GM21367 (cell line): ENCODE measurements around the gene SPHKAP.
A peak's percentile ranks its signal among the peaks of the same experiment; 100 is the strongest.
"Not testable (repeated sequence)": the region's sequence is repeated elsewhere in the genome, so short reads cannot be mapped to it uniquely, and the experiment has no call there.

Source experiments
- ATAC-seq: cut with Tn5 transposase; IDR thresholded peaks from one replicate; pipeline ENCODE4 v1.9.1; 2021; ENCODE audit not compliant: unreplicated experiment

The SPHKAP gene

DNA sequence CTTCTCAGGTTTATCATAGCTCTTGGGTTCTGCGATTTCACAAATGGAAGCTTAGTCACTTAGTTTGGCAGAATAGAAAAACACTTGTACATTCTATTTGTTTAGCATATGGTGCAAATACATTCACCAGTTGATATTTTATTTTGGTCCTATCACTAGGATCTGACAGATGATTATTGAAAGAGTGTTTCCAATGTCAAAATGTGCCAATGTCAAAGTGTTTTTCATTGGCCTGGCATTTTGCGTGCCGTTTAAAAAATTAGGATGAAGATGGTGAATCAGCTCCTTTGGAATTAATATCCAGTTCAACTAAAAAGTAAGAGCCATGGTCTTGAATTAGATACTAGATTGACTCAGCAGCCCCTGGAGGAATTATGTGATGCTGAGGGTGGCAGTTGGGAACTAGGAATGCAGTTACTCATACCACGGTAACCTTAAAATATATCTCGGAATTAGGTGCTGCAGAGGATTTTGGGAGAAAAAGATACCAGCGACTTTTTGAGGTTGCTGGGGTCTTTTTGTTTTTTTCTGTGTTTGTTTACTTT lies 87.0 kb downstream of the SPHKAP start:
- ATAC-seq, result no peak

DNA sequence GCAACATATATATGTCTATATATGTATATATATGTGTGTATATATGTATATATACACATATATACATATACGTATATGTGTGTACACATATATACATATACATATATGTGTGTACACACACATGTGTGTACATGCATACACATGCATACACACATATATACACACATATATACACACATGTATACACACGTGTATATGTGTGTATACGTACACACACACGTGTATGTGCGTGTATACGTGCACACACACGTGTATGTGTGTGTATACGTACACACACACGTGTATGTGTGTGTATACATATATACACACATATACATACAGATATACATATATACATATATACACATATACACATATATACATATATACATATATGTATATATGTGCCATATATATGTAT lies 89.4 kb downstream of the SPHKAP start:
- no peak for ATAC-seq

DNA sequence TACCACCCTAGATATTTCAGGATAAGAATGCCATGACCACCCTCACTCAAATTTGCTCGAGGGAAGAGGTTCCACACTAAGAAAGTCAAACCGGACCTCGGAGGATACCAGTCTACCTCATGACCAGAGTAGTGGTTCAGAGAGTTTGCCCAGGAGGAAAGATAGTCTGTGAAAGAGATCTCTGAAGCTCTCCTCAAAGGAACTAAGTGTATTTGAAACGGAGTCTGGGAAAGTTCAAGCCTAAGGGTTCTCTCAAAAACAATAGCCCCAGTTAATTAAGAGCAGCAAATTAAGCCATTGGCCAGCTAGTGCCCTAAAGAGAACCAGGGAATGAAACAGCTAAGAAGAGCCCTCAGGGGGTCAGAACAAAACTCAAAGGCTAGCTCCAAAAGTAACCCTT lies 94.9 kb downstream of the SPHKAP start:
- no peak for ATAC-seq

DNA sequence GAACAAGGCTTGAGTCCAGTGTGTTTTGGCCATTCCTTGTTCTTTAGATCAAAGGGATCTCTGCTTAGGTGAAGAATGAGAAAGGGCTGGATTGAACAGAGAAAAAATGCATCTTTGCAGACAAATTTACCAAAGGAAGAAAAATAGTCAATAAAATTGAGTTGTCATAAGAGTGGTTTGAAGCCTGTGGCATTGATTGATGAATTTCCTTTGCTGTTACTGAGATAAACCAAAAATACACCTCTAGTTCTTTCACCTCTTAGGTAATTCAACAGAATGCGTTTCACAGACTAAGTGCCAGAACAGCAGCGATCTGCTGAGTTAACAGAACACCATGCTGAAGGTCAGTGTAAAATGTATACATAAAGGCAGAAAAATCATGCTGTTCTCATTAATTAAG lies 96.8 kb downstream of the SPHKAP start:
- no peak for ATAC-seq

DNA sequence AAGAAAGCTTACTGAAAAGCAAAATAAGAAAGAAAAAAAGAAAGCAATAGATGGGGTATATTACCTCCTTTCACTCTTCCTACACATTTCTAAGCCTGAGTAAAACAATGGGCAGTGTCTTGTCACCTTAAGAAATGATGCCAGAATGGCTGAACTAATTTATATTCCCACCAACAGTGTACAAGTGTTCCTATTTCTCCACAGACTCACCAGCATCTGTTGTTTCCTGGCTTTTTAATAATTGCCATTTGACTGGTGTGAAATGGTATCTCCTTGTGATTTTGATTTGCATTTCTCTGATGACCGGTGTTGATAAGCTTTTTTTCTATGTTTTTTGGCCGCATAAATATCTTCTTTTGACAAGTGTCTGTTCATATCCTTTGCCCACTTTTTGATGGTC lies 98.4 kb downstream of the SPHKAP start:
- ATAC-seq, result no peak

DNA sequence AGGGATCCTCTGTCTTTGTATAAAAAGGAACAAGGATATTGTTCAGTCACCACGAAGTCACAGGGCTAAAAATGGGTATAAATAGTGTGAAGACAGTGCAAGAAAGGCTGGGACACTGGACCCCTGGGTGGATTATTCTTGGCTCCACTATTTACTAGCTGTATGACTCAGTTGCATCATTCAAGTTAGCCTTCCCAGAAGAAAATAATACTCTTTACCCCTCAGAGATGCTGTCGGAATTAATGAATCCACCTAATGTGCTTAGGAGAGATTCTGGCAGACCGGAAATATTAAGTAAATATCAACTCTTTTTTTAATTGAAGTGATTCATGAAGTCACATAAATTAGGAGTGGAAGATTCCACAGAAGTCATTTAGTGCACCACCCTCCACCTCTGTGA lies 98.9 kb downstream of the SPHKAP start:
- no peak for ATAC-seq

DNA sequence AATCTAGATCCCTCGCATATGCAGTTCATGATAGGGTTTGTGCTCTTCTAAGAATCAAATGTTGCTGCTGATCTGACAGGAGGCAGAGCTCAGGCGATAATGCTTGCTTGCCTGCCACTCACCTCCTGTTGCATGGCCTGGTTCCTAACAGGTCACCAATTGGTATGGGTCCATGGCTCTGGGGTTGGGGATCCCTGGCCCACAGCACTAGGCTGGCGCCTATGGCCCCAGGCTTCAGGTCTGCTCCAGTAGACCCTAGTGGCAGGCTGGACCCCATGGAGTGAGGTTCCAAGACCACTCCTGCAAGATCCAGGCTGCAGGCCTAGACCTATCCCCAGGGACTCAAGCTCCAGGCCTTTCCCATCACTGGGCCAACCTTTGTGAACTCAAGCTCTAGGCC lies 102.3 kb downstream of the SPHKAP start:
- ATAC-seq, result no peak

DNA sequence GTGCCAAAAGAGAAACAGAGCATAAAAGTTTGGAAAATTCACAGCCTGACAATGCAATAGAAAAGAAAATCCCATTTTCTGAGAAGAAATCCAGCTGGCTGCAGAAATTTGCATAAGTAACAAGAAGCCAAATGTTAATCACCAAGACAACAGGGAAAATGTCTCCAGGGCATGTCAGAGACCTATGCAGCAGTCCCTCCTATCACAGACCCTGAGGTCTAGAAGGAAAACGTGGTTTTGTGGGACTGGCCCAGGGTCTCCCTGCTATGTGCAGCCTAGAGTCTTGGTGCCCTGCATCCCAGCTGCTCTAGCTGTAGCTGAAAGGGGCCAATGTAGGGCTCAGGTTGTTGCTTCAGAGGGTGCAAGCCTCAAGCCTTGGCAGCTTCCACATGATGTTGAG lies 104.8 kb downstream of the SPHKAP start:
- ATAC-seq, result not testable (repeated sequence)

DNA sequence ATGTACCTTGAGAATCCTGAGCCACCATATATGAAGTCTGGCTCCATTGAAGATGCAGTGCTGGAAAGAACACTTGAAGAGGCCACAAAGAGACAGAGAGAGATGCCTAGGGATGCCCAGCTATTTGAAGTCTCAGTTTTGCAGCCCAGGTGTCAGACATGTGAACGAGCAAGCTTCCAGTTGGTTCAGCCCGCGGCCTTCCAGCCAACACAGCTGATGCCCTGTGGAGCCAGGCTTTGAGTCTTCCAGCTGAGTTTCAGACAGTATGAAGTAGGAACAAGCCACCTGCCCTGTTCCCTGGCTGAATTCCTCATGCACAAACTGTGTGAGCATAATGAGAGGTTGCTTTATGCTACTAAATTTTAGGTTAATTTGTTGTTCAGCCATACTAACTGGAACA lies 108.8 kb downstream of the SPHKAP start:
- no peak for ATAC-seq

DNA sequence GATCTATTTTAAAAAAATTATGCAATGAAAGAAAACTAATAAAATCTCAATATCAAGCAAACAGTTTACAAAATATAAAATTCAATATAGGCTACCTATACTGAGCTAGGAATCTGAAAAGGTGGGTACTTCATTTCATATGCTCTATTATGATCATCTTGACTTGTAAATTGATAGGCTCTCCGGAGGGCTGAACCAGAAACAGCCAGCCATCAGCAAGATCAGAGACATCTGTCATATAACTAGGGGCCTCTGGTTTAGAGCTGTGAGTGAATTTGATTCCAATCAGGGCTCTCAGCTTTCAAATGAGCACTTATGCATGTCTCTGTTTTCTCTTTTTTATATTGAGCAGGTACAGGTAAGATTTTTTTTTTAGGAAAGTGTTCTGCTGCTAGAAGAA lies 114.2 kb downstream of the SPHKAP start:
- ATAC-seq, result no peak

DNA sequence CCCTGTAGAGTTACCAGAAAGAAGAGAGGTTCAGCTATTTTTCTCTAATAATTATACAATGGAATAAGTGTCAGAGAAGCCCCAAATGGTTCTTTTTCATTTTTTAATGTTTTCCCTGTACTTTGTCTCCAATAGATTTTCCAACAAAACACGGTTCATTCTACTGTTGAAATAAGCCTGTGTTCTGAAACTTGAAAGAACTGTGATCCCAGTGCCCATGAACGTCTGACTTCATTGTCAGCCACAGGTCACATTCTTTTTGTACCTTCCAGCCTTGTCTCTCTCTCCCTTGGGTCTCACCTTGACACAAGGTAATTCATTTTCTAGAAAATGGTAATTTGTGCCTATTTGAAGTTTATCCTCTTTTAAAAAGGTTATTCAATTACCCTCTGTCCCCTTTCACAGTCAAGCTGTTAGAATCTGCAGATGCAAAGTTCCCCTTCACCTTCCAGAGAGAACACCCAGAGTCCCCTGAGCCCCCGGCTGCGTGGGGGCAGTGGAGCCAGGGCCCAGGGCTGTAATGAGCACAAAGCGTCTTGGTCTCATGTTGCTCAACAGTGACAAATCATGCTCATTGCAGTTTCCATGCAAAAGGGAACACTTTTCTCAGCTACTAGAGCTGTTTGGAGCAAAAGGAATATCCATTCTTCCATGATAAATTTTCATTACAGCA lies 115.2 kb downstream of the SPHKAP start:
- ATAC-seq, result no peak

DNA sequence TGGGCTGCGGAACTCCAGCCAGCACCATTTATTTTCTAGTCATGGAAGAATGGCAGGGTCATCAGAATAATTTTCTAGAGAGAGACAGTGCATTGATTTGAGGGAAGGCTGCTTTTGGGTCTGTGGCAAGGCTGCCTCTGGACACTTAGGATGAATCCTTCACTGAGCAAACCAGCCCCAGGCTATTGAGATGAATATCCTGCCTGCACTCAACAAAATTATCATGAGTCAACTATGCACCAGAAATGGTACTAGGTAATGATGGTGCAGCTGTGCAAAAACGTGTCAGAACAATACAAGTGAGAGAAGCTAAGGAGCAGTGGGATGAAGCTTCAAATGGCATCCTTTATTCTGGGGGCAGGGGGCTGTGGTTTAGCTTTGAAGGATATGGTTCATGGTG lies 115.8 kb downstream of the SPHKAP start:
- no peak for ATAC-seq

DNA sequence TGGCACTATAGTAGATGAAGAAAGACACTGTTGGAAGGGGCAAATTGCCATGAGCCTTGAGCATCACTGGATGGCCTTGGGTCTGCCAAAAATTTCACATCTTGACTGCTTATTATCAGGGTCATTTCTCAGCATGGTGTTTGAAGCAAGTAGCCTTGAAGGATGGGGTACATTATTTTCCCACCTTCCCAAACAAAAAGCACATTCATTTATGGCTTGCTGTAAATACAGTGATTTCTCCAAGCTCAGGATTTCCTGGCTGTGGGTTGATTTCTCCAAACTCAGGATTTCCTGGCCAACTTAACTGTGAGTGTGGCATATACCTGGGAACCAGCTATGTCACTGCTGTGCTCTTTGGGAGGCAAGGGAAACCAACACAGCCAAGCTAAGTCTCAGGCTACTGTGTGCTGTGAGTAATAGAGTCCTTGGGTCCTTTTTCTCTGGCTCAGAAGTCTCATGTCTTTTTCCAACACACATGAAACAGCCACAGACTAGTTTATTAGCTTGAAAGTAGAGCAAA lies 116.6 kb downstream of the SPHKAP start:
- no peak for ATAC-seq

DNA sequence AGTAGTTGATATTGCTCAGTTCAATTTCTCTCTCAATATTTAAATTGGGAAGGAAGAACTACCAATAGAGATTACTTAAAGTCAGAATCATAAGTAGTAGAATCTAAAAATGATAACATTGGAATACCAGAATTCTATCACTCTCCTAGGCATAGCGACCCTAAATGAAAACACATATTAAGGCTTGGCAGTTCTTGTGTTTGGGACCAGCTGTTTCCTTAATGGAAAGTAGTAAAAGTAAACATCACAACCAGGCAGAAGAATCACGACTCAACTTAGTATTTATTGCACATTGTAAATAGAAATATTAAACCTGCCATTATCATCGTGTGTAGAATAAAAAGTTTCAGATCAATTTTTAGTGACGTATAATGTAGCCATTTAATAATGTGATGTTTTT lies 117.5 kb downstream of the SPHKAP start:
- no peak for ATAC-seq

DNA sequence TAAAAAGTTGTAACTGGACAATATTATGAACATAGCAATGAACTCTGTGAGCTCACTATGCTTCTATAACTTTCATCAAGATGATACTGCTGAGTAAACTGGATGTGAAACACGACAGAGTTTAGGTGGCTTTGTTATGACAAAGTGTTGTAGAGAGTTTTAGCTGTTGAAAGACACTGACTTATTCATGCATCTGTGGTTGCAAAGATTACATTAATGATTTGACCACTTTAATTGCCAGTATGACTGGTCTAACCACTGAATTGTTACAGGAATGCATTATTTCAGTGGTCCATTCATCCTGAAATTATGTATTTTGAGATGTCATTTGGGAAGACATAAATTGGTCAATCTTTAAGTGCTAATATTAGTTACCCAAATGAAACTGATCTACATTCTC lies 117.9 kb downstream of the SPHKAP start:
- ATAC-seq, result no peak

DNA sequence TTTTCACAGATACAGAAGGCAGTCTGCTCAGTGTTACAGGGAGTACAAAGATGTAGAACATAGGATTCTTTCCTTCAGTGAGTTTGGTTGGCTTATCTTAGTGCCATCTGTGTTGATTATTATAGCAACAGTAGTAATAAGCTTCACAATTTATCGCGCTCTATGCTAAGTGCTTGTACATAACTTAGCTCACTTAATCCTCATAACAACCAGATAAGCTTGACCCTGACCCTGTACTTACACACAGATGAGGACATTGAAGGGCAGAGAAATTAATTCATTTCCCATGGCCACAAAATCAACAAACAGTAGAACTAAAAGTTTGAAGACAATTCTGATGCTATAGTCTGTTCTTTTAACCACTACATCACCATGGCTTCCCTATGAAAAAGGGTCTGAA lies 121.8 kb downstream of the SPHKAP start:
- ATAC-seq, result no peak

DNA sequence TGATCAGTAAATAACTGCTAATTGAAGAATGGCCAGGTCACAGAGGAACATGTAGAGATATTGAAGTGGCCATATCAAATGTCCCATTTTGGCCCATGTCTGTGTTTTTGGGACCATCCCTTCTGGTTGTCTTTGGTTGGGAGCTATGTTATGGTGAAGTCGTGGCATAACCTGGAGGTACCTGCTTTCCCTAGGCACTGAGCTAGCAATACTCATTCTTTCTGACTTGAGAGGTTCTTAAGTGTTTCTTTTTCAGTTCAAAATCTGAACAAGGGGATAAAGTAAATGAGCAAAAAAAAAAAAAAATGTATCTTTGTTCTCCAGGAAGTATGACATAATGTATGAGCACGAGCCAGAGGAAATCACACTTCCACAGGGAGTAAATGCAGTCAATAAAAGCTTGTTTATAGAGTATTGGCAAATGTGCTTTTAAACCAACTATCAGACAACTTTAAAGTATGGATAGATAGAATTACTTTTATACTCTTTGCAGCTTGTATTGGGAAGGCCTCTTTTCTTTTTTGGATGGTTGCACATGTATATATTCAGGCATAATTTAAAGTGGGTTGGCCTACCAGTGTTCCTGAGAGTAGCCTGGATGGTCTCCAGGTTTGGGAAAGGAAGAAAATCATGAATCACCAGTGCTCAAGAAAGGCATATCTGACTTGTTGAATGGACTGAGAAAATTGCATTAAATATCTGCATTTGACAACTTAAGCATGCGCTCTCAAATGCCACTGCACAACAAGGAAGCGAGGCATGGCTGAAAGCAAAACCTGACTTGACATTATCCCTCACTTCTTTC lies 125.0 kb downstream of the SPHKAP start:
- no peak for ATAC-seq

DNA sequence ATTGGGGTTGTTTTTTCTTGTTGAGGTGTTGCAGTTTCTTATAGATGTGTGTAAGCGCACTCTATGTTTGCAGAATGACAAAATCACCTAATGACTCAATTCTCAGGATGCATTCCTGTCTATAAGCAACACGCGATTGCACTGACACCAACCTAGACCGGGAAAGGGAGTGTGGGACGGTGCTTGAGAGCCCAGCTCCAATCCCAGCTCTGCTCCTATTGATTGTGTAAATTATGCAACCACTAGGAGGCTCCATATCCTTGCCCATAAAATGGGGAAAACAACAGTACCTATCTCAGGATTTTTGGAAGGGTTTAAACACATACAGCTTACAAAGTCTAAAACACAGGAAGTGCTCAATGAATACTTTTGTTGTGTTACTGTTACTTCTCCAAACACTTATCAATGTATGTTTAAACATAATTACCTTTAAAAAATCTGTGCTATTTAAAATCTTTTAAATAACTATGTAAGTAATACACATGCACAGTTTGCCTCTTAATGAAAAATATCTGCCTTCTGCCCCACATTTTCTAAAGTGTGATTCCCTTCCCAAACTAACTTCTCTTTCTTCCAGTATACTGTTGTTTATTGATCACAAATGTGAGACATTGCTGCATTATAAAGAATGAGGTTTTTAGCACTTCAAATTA lies 132.5 kb downstream of the SPHKAP start:
- ATAC-seq, result peak; percentile 79

DNA sequence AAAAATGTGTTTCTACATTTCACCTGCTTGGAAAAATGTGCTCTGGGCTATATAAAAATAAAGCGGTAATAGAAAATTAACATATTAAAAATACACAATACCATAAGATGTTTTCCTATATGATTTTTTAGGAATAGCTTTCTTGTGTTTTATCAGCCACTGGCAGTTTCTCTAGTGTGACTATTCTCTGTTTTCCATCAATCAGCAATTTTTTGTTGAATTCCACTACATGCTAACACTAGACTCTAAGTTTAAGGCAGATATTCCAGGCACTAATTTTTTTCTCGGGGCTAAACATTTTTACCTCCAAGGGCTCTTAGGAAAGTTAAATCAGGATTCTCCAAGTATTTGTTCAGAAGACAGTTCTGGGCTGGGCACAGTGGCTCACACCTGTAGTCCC lies 140.5 kb downstream of the SPHKAP start:
- no peak for ATAC-seq

DNA sequence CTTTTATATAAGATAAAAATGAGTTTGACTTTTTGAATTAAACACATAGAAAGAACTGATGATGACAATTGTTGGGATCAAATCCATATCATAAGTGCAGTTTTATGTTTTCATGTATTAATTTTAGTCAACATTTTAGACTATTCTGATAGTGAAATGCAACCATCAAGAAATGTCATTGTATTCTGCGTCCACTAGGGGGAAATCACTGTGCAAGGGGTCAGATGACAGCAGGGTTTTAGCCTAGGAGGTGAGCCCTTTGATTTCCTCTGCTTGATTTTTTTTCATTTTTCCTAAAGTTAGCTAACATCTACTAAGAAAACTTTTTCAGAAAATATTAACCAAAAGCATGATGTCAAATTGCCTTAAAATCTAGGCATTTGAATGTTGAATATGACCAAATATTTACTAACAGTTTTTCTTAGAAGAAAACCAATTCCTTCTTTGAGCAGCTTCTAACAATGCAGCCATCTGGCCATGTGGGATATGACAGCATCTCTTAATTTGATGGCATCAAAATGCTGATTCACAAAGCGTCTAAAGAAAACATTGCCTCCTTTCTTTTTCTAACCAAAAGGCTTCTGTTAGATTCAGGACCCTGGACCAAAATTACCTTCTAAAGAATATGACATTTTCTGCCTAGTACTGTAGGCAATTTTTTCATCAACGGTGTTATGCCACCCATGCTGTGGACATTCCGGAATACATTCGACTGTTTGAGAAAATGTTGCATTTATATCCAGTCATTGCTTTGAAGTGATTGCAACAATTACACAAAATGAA lies 141.5 kb downstream of the SPHKAP start:
- ATAC-seq, result peak; percentile 93

DNA sequence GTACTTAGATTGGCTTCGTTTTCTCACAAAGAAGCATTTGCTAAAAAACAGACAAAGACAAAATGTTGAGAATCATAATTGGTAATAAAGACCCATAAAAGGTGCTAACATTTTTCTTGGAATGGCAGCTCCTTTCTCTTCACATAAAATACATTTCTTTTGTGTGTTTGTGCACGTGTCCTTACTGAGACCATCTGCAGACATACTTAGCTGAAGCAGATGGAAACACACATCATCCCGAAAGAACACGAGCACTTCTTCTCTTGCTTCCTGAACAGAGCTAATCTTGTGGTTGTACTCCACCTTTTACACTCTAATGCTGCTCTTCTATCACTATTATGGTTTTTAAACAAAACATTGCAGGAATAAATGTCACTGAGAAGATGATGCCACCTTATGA lies 142.5 kb downstream of the SPHKAP start:
- no peak for ATAC-seq
